Bone marrow (tissue), 2 donors: ENCODE data around the gene DLG2.
"Not testable (repeated sequence)": the region's sequence is repeated elsewhere in the genome, so short reads cannot be mapped to it uniquely, and the experiment has no call there.

Source experiments
- DNase-seq, 2 donors: peaks; one replicate each; lab custom pipeline; 2025; lab: John Stamatoyannopoulos, UW

The DLG2 gene

GRCh38 chr11:85627332-85627997, at the start of gene DLG2:
TSS of gene DLG2 (minus strand) at chr11:85627344.
- no peak for DNase-seq

- no peak for DNase-seq
These were observed 46.2 kb upstream of the DLG2 start for GRCh38 chr11:85673393-85673792.

DNA sequence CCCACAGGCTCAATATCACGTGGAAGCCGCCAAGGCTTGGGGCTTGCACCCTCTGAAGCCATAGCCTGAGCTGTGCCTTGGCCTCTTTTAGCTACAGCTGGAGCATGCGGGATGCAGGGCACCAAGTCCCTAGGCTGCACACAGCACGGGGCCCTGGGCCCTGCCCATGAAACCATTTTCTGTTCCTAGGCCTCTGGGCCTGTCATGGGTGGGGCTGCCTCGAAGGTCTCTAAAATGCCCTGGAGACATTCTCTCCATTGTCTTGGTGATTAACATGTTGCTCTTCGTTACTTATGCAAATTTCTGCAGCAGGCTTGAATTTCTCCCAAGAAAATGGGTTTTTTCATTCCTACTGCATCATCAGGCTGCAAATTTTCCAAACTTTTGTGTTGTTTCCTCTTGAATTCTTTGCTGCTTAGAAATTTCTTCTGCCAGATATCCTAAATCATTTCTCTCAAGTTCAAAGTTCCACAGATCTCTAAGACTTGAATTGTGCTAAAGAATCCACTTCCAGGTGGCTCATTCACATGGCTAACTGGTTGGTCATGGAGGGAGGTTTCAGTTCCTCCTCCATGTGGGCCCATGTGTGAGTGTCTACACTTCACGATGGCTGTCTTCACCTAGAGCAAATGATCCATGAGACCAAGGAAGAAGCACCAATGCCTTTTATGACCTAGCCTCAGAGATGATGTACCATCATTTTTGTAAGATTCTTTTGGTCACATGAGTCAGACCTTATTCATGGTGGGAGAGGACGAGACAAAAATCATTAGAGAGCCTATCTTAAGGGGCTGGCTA, 45.2 kb upstream of the DLG2 start:
- DNase-seq, result no peak

- not testable (repeated sequence) for DNase-seq
These were observed 44.0 kb upstream of the DLG2 start for GRCh38 chr11:85670949-85671663.

GRCh38 chr11:85668157-85668556, 41.0 kb upstream of the DLG2 start:
- no peak for DNase-seq

GRCh38 chr11:85666687-85667086, 39.5 kb upstream of the DLG2 start:
- no peak for DNase-seq

DNA sequence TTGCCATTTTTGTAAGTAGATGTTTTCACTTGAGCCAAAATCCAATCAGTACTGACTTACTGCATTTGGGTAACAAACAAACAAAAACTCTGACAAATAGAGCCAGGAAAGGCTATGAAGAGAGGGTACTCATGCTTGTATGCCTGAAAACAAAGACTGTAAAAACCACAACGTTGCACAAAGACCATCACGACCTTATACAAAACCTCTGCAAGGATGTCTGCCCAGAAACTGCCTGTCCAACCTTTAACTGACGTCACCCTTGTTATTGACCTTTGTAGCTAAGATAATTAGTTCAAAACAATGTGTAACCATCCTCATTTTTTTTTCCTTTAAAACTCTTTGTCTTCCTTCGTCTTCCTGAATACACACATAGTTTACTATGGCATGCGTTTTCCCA, 38.6 kb upstream of the DLG2 start:
- no peak for DNase-seq

DNA sequence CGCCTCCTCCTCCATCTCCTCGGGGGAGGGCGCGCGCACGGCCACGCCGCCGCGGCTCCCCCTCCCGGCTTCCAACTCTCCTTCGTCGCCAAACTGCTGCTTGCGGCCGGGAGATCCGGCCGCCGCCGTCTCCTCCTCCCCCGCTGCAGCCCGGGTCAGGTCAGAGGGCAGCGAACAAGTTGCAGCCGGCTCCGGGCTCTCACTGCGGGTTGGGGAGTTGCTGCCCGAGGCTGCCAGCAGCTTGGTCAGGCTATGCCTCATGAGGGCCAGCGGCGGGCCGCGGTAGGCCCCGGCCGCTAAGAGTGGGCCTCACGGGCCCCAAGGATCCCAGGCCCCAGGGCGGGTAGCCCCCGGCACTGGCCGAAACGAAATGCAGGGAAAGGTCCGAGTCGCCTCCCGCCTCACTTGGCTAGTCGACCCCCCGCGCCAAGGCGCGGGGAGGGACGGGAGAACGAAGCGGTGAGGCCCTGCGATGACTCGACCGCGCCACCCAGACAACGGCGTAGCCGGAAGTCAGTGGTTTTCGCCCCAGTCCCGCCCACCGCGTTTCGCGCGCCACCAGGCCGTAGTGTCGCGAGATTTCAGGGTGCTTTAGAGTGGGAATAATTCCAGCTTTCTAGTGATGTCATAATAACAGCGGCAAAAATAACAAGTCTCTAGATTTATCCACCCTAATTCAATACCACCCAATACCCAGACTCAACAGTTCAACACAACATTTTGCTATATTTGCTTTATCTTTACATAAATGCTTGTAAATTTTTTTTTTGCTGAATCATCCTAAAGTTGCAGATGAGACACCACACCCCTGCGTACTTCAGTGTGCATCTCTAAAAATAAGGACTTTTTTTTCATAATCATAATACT, 37.7 kb upstream of the DLG2 start, which contains the start of gene CREBZF:
CREBZF (minus strand) TSS at position 515 of the 867 bp plus-strand sequence; CDS start at position 261, 254 bp downstream.
- DNase-seq, result peak; percentile 85 to 94

- DNase-seq, result peak; percentile 61 to 71
These were observed 36.8 kb upstream of the DLG2 start for GRCh38 chr11:85663753-85664614.

- no peak for DNase-seq
These were observed 36.1 kb upstream of the DLG2 start for GRCh38 chr11:85663080-85663752.

- DNase-seq, result no peak
These were observed 35.0 kb upstream of the DLG2 start for GRCh38 chr11:85661972-85662664.

GRCh38 chr11:85658180-85658579, 31.0 kb upstream of the DLG2 start:
- no peak for DNase-seq

DNA sequence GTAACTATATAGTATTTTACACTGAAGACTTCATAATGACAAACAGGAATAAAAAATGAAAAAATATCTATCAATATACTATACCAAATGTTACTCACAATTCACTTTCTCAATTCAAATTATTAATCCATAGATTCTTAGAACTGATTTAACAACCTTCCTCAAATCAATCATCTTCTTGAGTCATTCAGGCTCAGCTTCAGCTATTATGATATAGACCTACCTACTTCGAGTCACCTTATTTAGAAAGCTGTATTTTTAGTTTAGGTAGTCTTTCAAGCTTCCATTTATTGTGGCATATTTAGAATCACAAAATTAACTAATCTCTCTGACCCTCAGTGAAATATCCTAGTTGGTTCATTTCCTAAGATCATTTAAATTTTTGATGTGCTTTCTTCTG, 29.6 kb upstream of the DLG2 start:
- DNase-seq, result no peak

- not testable (repeated sequence) for DNase-seq
These were observed 27.2 kb upstream of the DLG2 start for GRCh38 chr11:85654343-85654742.

DNA sequence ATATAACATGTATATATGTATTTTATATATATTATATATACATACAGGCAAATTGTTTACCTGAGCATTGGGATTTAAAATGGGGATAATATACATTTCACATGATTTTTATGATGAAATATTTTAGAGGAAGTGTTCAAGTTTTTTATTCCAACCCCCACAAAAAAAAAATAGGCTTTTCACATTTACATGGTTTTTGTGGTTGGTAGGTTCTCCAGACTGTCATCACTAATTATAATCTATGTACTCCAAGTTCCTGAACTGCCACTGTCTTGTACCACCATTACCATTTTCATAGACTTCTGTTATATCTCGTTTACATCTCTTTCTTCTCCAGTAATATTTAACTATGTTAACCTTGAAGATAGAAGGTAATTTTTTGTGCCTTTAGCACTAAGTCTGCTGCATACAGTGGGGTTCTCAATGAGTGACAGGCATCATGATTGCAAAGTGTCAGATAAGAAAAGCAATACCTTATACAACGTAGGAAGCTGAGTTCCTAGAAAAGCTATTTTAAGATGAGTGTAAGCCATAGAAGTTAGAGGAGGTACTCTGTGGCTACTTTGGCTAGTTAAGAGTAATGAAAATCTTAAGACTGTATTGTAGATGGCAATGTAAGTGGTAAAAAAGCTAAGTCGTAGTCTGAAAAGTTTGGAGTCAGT, 25.8 kb upstream of the DLG2 start:
- DNase-seq, result no peak

DNA sequence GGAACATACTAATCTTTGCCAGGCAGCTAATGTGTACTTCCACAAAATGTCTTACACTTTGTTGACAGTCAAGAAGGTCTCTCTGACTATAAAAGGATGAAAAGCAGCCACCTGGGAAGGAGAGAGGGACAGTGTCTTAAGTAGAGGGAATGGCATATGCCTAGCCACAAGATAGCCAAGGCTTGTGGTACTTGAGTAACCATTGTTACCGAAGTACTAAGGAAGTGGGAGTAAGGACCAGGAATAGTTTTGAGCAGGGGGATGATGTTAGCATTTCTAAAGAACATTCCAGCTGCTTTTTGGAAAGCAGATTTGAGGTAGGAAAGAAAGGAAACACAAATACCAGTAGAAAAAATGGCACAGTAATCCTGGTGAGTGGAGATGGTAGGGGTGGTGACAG, 24.0 kb upstream of the DLG2 start:
- no peak for DNase-seq

DNA sequence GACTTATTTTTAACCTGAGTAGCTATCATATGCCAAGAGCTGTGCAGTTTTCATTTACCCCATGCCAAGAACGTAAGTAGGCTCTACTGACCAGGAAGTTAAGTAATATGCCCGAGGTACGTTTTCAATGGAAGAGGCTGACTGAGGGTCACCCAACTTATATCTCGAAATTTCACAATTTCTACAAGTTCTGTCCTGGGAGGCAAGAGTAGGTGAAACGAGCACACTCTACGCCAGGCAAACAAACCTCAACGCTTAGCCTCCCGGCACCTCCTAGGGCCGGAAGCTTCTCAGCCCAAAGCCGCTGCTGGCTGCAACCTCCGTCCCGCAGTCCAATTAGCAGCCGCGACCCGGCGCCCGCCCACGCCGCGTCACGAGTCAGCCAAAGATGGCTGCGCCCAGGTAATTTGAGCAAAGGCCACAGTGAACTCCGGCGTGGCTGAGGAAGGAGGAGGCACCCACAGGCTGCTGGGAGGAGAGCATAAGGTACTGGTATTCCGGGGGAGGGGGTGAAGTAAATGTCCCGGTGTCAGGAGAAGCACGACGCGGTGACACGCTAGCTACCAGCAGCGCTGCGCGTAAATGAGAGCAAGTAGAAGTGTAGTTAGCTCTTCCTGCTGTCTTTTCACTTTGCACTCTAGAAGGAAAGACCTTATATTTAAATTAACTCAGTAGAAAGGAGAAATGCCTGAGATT, 20.6 kb upstream of the DLG2 start, which contains the start of gene TMEM126A:
TMEM126A (plus strand) TSS at position 364 of the 696 bp plus-strand sequence. CDS start 2,289 bp downstream, outside the sequence.
- peak; percentile 56 to 80 for DNase-seq

- no peak for DNase-seq
These were observed 19.9 kb upstream of the DLG2 start for GRCh38 chr11:85647078-85647477.
